ENCODE measurements around the gene FBXO40. TPM values are rescaled to one million over a fixed set of nuclear protein-coding genes. Genes with fewer than 3 reads are reported as not detected.

The FBXO40 gene
- total and polyA plus RNA-seq, 2 of the 13 experiments (the other 11 are each of a cell fraction or from before 2014, with no cell fraction given) = not detected

DNA sequence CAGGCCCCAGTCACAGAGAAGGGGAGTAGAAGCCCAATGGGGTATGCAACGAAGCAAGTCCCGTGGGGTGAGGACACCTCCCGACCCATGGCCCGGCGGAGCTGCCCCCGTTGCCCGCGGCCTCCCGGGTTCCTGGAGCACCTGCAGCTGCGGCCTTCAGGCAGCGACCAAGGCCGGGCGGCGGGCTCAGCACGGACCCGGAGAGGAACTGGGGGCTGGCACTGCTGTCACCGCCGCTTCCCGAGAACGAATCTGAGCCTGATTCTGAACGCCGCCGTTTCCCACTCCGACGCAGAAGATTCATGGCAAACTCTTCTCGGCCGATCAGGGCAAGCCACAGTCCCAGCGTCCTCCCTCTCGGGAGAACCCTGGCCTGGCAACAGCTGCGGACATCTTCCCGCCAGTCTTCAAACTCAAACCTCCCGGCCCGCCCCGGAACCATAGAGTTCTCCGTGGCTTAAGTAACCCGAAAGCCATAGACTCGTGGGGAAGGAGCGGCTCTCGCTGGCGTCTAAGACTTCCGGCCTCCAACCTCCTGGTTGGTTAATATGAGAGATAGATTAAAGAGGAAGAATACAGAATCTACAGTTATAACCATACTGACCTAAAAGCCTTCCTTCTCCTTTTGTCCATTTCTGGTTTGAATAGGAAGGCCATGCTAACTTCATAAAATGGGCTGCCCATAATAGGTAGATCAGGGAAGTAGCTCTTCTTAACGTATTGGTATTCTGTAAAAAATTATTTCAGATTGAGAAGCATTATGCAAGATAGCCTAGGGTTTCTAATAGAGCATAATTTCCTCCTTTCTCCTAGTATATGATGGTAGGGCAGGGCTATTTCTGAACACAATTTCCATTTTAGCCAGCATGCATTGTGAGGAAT, 47.4 kb upstream of the FBXO40 start, which contains the start of gene POLQ (continued):
- TF ChIP-seq ZNF512B (CRISPR knock-in tag; IDR thresholded peaks at IDR 0.05; ENCODE audit: borderline replicate concordance) (no peak), TAF1 (CRISPR knock-in tag; IDR thresholded peaks at IDR 0.05) (0 out of 2 replicates have a peak, but pooled peaks have one; percentile 47), RXRA (CRISPR knock-in tag; IDR thresholded peaks at IDR 0.05) (peak; percentile 29; the same call in 1 of the 2 replicates), NFKBIZ (CRISPR knock-in tag; IDR thresholded peaks at IDR 0.05) (peak; percentile 70; the same call in 1 of the 2 replicates), ZNF383 (CRISPR knock-in tag; IDR thresholded peaks at IDR 0.05; ENCODE audit: borderline replicate concordance) (no peak), ATM (IDR thresholded peaks at IDR 0.05; ENCODE audit: borderline replicate concordance) (no peak), ZNF282 (IDR thresholded peaks at IDR 0.05; ENCODE audit: partially characterized antibody) (no peak), NR2F2 (IDR thresholded peaks at IDR 0.05; ENCODE audit: borderline replicate concordance, low read depth) (no peak; the same call in 1 of the 2 replicates), KAT8 (CRISPR knock-in tag; IDR thresholded peaks at IDR 0.05) (peak; percentile 98), KDM6A (CRISPR knock-in tag; IDR thresholded peaks at IDR 0.05; ENCODE audit: low read depth) (no peak), ZNF382 (CRISPR knock-in tag; IDR thresholded peaks at IDR 0.05; ENCODE audit: borderline replicate concordance) (no peak), NR1H2 (CRISPR knock-in tag; IDR thresholded peaks at IDR 0.05; ENCODE audit: borderline replicate concordance, low read depth) (no peak), NCOA5 (CRISPR knock-in tag; IDR thresholded peaks at IDR 0.05) (no peak), ARNTL (CRISPR knock-in tag; IDR thresholded peaks at IDR 0.05) (no peak), ZNF24 (IDR thresholded peaks at IDR 0.05) (no peak), NFAT5 (CRISPR knock-in tag; IDR thresholded peaks at IDR 0.05) (no peak), GFI1 (CRISPR knock-in tag; IDR thresholded peaks at IDR 0.05; ENCODE audit: borderline replicate concordance) (no peak; the same call in 1 of the 2 replicates), ZNF562 (CRISPR knock-in tag; IDR thresholded peaks at IDR 0.05; ENCODE audit: borderline replicate concordance) (no peak), MAFF (IDR thresholded peaks at IDR 0.05; ENCODE audit: low read depth, low read length) (no peak), ZNF143 (CRISPR knock-in tag; IDR thresholded peaks at IDR 0.05) (peak; percentile 44)

All from HepG2 (cell line).